ENCODE data around the gene PSAPL1.

Gene PSAPL1

DNA sequence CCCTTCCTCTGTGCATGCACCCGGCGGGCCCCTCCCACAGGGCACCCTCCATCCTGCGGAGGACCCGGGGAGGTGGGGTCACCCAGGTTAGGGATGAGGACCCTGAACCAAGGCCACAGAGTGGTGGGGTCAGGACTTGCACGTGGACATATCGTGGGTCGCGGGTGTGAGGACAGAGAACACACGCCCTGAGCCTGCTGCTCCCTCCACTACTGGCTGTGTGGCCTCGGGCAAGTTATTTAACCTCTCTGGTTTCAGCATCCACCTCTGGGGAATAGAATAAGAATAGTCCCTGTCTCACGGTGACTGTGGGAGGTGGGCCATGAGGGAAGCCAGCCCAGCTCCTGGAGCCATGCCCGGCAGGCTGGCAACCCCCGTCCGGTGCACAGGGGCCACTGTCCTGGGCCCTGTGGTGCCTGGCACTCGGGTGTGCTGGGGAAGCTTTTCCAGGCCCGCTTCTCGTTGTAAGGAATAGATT is 5.1 kb downstream of the PSAPL1 start:
- Mint-ChIP-seq H3K9me3 (no peaks in the 10 kb centered on the region), H3K4me1 (peaks cover 5% of the 10 kb centered on the region), H3K27ac (no peak overlapping the region), H3K4me3 (no peak overlapping the region), H3K36me3 (no peaks in the 10 kb centered on the region)
- ATAC-seq (no peak), DNase-seq (ENCODE audit: low spot score in 2 of 2) (no peak)

GRCh38 chr4:7429069-7429416 is 5.7 kb downstream of the PSAPL1 start:
- DNase-seq (ENCODE audit: low spot score in 2 of 2) (no peak), ATAC-seq (no peak)
- no peak overlapping the region for H3K4me3 Mint-ChIP-seq
- H3K9me3 Mint-ChIP-seq, result no peaks in the 10 kb centered on the region
- H3K4me1 Mint-ChIP-seq, result peaks cover 5% of the 10 kb centered on the region
- no peak overlapping the region for H3K27ac Mint-ChIP-seq
- H3K36me3 Mint-ChIP-seq, result no peaks in the 10 kb centered on the region

DNA sequence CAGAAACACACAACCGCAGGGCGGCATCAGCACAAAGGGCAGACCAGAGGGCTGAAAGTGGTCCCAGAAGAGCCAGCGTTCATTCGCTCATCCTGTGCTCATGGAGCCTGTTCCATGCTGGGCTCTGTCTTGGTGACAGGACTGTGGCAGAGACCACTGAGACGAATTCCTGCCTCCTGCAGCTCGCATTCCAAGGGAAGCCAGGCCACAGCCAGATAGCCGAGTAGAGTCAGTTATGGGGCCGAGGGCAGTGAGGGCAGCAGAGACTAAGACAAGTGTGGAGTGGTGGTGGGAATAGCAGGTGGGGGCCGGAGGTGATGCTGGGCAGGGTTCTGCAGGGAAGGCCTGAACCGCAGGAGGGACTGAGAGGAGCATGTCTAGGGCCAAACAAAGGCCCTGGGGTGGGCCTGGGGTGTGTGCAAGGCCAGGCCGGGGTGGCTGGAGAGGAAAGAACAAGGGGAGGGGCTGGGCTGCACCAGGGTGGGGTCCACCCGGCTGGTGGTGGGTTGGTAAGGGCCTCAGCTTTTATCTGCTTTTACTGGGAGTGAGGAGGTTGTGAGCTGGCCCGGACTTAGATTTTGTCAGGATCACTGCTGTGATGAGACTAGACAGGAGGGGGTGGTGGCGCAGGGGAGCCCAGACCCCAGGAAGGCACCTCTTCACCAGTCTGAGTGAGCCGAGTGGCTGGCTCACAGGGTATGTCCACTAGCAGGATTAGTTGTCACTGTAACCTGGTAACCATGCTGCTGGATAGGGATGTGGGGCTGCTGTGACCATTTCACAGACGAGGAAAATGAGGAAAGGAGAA is 6.3 kb downstream of the PSAPL1 start:
- H3K36me3 Mint-ChIP-seq, result no peaks in the 10 kb centered on the region
- H3K27ac Mint-ChIP-seq, result no peak overlapping the region
- H3K4me3 Mint-ChIP-seq, result no peak overlapping the region
- DNase-seq (ENCODE audit: low spot score in 2 of 2) (no peak), ATAC-seq (no peak)
- H3K4me1 Mint-ChIP-seq, result peaks cover 5% of the 10 kb centered on the region
- no peaks in the 10 kb centered on the region for H3K9me3 Mint-ChIP-seq

GRCh38 chr4:7427831-7428260 is 6.9 kb downstream of the PSAPL1 start:
- no peak for ATAC-seq
- H3K4me1 Mint-ChIP-seq, result peaks cover 5% of the 10 kb centered on the region
- no peak for DNase-seq (ENCODE audit: low spot score in 2 of 2)
- H3K4me3 Mint-ChIP-seq, result no peak overlapping the region
- no peak overlapping the region for H3K27ac Mint-ChIP-seq
- H3K9me3 Mint-ChIP-seq, result no peaks in the 10 kb centered on the region
- no peaks in the 10 kb centered on the region for H3K36me3 Mint-ChIP-seq

GRCh38 chr4:7427361-7427760 is 7.4 kb downstream of the PSAPL1 start:
- no peaks in the 10 kb centered on the region for H3K36me3 Mint-ChIP-seq
- H3K4me3 Mint-ChIP-seq, result no peak overlapping the region
- H3K9me3 Mint-ChIP-seq, result no peaks in the 10 kb centered on the region
- H3K27ac Mint-ChIP-seq, result no peak overlapping the region
- H3K4me1 Mint-ChIP-seq, result peaks cover 5% of the 10 kb centered on the region
- no peak for ATAC-seq
- no peak for DNase-seq (ENCODE audit: low spot score in 2 of 2)

GRCh38 chr4:7426525-7427171 is 8.1 kb downstream of the PSAPL1 start:
- ATAC-seq (no peak), DNase-seq (ENCODE audit: low spot score in 2 of 2) (no peak)
- no peak overlapping the region for H3K4me3 Mint-ChIP-seq

GRCh38 chr4:7425591-7426468 is 8.9 kb downstream of the PSAPL1 start:
- H3K4me1 Mint-ChIP-seq, result peaks cover 5% of the 10 kb centered on the region
- H3K27ac Mint-ChIP-seq, result no peak overlapping the region
- H3K4me3 Mint-ChIP-seq, result no peak overlapping the region
- no peak for DNase-seq (ENCODE audit: low spot score in 2 of 2)
- ATAC-seq, result no peak
- H3K9me3 Mint-ChIP-seq, result no peaks in the 10 kb centered on the region
- H3K36me3 Mint-ChIP-seq, result no peaks in the 10 kb centered on the region

More at GRCh38 chr4:7426525-7427171, 8.1 kb downstream of the PSAPL1 start:
- no peak overlapping the region for H3K27ac Mint-ChIP-seq
- no peaks in the 10 kb centered on the region for H3K36me3 Mint-ChIP-seq
- no peaks in the 10 kb centered on the region for H3K9me3 Mint-ChIP-seq
- H3K4me1 Mint-ChIP-seq, result peaks cover 5% of the 10 kb centered on the region

- Mint-ChIP-seq H3K9me3 (no peaks in the 10 kb centered on the region), H3K36me3 (no peaks in the 10 kb centered on the region), H3K4me3 (no peak overlapping the region), H3K27ac (no peak overlapping the region), H3K4me1 (peaks cover 5% of the 10 kb centered on the region)
- ATAC-seq, result no peak
- DNase-seq (ENCODE audit: low spot score in 2 of 2), result no peak
Measured at GRCh38 chr4:7425124-7425523, 9.6 kb downstream of the PSAPL1 start.

GRCh38 chr4:7424553-7425111 is 10.1 kb downstream of the PSAPL1 start:
- ATAC-seq, result no peak
- H3K4me3 Mint-ChIP-seq, result no peak overlapping the region
- H3K4me1 Mint-ChIP-seq, result peaks cover 5% of the 10 kb centered on the region
- H3K36me3 Mint-ChIP-seq, result no peaks in the 10 kb centered on the region
- H3K9me3 Mint-ChIP-seq, result no peaks in the 10 kb centered on the region
- DNase-seq (ENCODE audit: low spot score in 2 of 2), result no peak
- no peak overlapping the region for H3K27ac Mint-ChIP-seq

- H3K27ac Mint-ChIP-seq, result no peak overlapping the region
- DNase-seq (ENCODE audit: low spot score in 2 of 2), result no peak
- H3K4me1 Mint-ChIP-seq, result peaks cover 5% of the 10 kb centered on the region
- H3K4me3 Mint-ChIP-seq, result no peak overlapping the region
- no peak for ATAC-seq
- no peaks in the 10 kb centered on the region for H3K36me3 Mint-ChIP-seq
- H3K9me3 Mint-ChIP-seq, result no peaks in the 10 kb centered on the region
Measured at GRCh38 chr4:7423801-7424552, 10.8 kb downstream of the PSAPL1 start.

DNA sequence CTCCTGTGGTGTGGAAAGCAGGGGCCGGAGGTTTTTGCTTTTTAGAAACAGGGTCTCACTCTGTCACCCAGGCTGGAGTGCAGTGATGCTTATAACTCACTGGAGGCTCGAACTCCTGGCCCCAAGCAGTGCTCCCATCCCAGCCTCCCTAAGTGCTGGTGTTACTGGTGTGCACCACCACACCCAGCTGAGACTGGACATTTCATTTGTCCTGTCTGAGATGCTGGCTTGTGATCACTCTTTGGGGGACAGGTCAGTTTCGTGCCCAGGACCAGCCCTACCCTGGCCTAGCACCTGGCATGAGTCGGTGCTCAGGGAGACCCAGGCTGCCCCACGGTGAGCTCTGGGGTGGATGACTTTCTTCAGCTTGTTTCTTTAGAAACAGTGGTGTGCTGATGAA is 11.3 kb downstream of the PSAPL1 start:
- Mint-ChIP-seq H3K36me3 (no peaks in the 10 kb centered on the region), H3K9me3 (no peaks in the 10 kb centered on the region), H3K27ac (no peak overlapping the region), H3K4me1 (peaks cover 5% of the 10 kb centered on the region), H3K4me3 (no peak overlapping the region)
- DNase-seq (ENCODE audit: low spot score in 2 of 2) (no peak), ATAC-seq (no peak)

- H3K4me3 Mint-ChIP-seq, result no peak overlapping the region
- no peaks in the 10 kb centered on the region for H3K36me3 Mint-ChIP-seq
- peaks cover 5% of the 10 kb centered on the region for H3K4me1 Mint-ChIP-seq
- H3K27ac Mint-ChIP-seq, result no peak overlapping the region
- DNase-seq (ENCODE audit: low spot score in 2 of 2), result no peak
- no peaks in the 10 kb centered on the region for H3K9me3 Mint-ChIP-seq
- no peak for ATAC-seq
Measured at GRCh38 chr4:7422898-7423180, 11.9 kb downstream of the PSAPL1 start.

- no peak for ATAC-seq
- Mint-ChIP-seq H3K4me1 (peaks cover 2% of the 10 kb centered on the region), H3K9me3 (no peaks in the 10 kb centered on the region), H3K4me3 (no peak overlapping the region), H3K36me3 (no peaks in the 10 kb centered on the region), H3K27ac (no peak overlapping the region)
- no peak for DNase-seq (ENCODE audit: low spot score in 2 of 2)
Measured at GRCh38 chr4:7422151-7422897, 12.4 kb downstream of the PSAPL1 start.

DNA sequence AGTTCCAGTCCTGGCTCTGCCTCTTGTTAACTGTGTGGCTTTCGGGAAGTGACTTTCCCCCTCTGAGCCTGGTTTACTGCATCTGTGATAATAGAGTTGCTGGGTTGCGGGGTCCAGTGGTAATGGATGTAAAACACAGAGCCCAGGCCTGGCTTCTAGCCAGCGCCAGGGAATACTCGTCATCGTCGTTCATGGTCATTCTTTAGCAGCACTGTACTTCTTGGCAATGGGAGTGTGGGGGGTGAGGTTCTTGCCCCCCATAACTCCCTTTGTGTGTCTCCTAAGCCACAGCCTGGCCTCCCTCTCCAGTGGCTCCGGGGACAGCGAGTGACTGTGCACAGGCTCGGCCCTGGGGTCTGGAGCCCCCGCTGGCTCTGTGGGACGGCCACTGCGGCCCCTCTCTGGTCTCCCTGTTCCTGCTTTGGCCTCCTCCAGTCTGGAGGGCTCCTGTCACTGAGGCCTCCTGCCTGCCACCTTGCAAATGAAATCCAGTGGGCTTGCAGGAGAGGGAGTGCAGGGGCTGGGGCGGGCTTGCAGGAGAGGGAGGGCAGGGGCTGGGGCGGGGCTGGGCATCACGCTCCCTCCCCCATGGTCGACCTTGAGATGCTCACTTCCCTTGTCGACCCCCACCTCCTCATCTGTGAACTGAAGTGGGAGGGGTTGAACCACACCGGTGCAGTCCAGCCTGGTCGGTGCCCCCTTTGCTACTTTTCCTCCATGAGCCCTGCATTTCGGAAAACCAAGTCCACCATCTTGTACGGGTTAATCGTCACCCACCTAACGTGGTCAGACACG is 13.2 kb downstream of the PSAPL1 start:
- Mint-ChIP-seq H3K4me3 (no peak overlapping the region), H3K36me3 (no peaks in the 10 kb centered on the region), H3K4me1 (no peaks in the 10 kb centered on the region), H3K27ac (no peak overlapping the region), H3K9me3 (no peaks in the 10 kb centered on the region)
- no peak for ATAC-seq
- DNase-seq (ENCODE audit: low spot score in 2 of 2), result no peak
